WTC11 (cell line): ENCODE results near the gene ASPN.

Experiments used
- GABPB1 ChIP-seq: sonication (generic); formaldehyde crosslinking; IDR thresholded peaks from 2 replicates; pipeline ENCODE4 v1.8.1; 2023; ENCODE audit warnings: mild to moderate bottlenecking, missing genetic modification reagents
- IRF1 ChIP-seq: sonication (generic); formaldehyde crosslinking; IDR thresholded peaks from 2 replicates; pipeline ENCODE4 v1.8.0; 2023; ENCODE audit warnings: missing genetic modification reagents
- ZNF416 ChIP-seq: fragments of 250-450 bp; sonication (Bioruptor Pico); IDR thresholded peaks from 2 replicates; pipeline ENCODE4 v1.9.0; 2021; ENCODE audit warnings: mild to moderate bottlenecking, inconsistent platforms
- TF ChIP-seq, protein P1 (sequence below): fragments of 200-600 bp; IDR thresholded peaks from 2 replicates; pipeline ENCODE4 v1.8.0; 2022; ENCODE audit warnings: antibody characterized with exemption

- TF ChIP-seq, protein P1, sequence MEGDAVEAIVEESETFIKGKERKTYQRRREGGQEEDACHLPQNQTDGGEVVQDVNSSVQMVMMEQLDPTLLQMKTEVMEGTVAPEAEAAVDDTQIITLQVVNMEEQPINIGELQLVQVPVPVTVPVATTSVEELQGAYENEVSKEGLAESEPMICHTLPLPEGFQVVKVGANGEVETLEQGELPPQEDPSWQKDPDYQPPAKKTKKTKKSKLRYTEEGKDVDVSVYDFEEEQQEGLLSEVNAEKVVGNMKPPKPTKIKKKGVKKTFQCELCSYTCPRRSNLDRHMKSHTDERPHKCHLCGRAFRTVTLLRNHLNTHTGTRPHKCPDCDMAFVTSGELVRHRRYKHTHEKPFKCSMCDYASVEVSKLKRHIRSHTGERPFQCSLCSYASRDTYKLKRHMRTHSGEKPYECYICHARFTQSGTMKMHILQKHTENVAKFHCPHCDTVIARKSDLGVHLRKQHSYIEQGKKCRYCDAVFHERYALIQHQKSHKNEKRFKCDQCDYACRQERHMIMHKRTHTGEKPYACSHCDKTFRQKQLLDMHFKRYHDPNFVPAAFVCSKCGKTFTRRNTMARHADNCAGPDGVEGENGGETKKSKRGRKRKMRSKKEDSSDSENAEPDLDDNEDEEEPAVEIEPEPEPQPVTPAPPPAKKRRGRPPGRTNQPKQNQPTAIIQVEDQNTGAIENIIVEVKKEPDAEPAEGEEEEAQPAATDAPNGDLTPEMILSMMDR, result no peak
- TF ChIP-seq IRF1 (CRISPR knock-in tag), result no peak
- TF ChIP-seq GABPB1 (CRISPR knock-in tag), result no peak
- TF ChIP-seq ZNF416 (CRISPR knock-in tag), result no peak
Observed at GRCh38 chr9:92527291-92527828, 45.1 kb upstream of the ASPN start.
